Measurements from ENCODE around the gene DES. TPM values are rescaled to one million over a fixed set of nuclear protein-coding genes. Genes with fewer than 3 reads are reported as not detected.

Gene DES
- total RNA-seq, 1 experiment from 2014 or later: 4.2 TPM

- Histone ChIP-seq H3K4me1 (ENCODE audit: control insufficient read depth in 1 of 2, insufficient read depth in 2 of 2, low read length in 2 of 2) (peaks cover 0 to 15% of the 10 kb centered on the region in 2 experiments; a peak in 2 of 4 replicates), H3K4me2 (ENCODE audit: low read length) (no peak overlapping the region; the same call in 1 of the 2 replicates), H3K9me3 (ENCODE audit: control insufficient read depth in 1 of 2, insufficient read depth in 1 of 2, low read depth in 1 of 2, low read length in 2 of 2) (no peaks in the 10 kb centered on the region), H3K27ac (ENCODE audit: low read depth, low read length) (no peak overlapping the region), H4K20me1 (ENCODE audit: insufficient read depth) (no peaks in the 10 kb centered on the region), H3K36me3 (ENCODE audit: control insufficient read depth in 1 of 2, insufficient read depth in 2 of 2, low read length in 2 of 2) (peaks cover 3 to 8% of the 10 kb centered on the region in 2 experiments; a peak in 2 of 4 replicates), H3K9me2 (ENCODE audit: insufficient read depth) (no peaks in the 10 kb centered on the region), H3K9ac (ENCODE audit: low read length) (no peak overlapping the region), H2AFZ (ENCODE audit: low read depth, low read length, poor library complexity, severe bottlenecking) (no peak overlapping the region), H3K79me2 (ENCODE audit: insufficient read depth, low read length) (no peaks in the 10 kb centered on the region), H3K4me3 (replicated peaks in 1 of 2; ENCODE audit: low read depth in 1 of 2, low read length in 2 of 2) (no peak overlapping the region), H3K27me3 (ENCODE audit: insufficient read depth, low read length) (no peaks in the 10 kb centered on the region)
- no peak for DNase-seq (ENCODE audit: low read depth, low spot score)
- ChIA-PET POLR2A (no interaction called here), RAD21 (ENCODE audit: low non-redundant PET in 1 of 2, low total read pairs in 2 of 2, uncharacterized antibody in 2 of 2, unreplicated experiment in 2 of 2) (no interaction called here), CTCF (no interaction called here)
- ATAC-seq: no peak
- BruUV-seq (replicated peaks): no TSS peak
- intact Hi-C loops (cut with micrococcal nuclease): no loop called here
- TF ChIP-seq, protein P1, sequence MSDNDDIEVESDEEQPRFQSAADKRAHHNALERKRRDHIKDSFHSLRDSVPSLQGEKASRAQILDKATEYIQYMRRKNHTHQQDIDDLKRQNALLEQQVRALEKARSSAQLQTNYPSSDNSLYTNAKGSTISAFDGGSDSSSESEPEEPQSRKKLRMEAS (IDR thresholded peaks at IDR 0.05): 0 out of 2 replicates have a peak, but pooled peaks have one; percentile 31
- TF ChIP-seq SP1 (IDR thresholded peaks at IDR 0.05; ENCODE audit: low read depth) (no peak), CTCF (IDR thresholded peaks at IDR 0.05 in 2 of 3, conservative IDR thresholded peaks at IDR 0.05 in 1 of 3; ENCODE audit: borderline replicate concordance in 1 of 3, insufficient read depth in 1 of 3, low read depth in 2 of 3, low read length in 2 of 3) (no peak), ATF3 (IDR thresholded peaks at IDR 0.05) (peak; percentile 27; the same call in 1 of the 2 replicates), EZH2phosphoT487 (IDR thresholded peaks at IDR 0.05; ENCODE audit: borderline replicate concordance) (no peak), TCF7L2 (IDR thresholded peaks at IDR 0.05; ENCODE audit: borderline replicate concordance, extremely low read depth, insufficient read depth, insufficient read length) (no peak), POLR2AphosphoS5 (IDR thresholded peaks at IDR 0.05; ENCODE audit: low read depth, low read length) (no peak), CEBPB (IDR thresholded peaks at IDR 0.05; ENCODE audit: low read depth) (peak; percentile 80), ELF1 (IDR thresholded peaks at IDR 0.05; ENCODE audit: borderline replicate concordance, low read depth) (no peak)
- TF ChIP-seq, protein P2, sequence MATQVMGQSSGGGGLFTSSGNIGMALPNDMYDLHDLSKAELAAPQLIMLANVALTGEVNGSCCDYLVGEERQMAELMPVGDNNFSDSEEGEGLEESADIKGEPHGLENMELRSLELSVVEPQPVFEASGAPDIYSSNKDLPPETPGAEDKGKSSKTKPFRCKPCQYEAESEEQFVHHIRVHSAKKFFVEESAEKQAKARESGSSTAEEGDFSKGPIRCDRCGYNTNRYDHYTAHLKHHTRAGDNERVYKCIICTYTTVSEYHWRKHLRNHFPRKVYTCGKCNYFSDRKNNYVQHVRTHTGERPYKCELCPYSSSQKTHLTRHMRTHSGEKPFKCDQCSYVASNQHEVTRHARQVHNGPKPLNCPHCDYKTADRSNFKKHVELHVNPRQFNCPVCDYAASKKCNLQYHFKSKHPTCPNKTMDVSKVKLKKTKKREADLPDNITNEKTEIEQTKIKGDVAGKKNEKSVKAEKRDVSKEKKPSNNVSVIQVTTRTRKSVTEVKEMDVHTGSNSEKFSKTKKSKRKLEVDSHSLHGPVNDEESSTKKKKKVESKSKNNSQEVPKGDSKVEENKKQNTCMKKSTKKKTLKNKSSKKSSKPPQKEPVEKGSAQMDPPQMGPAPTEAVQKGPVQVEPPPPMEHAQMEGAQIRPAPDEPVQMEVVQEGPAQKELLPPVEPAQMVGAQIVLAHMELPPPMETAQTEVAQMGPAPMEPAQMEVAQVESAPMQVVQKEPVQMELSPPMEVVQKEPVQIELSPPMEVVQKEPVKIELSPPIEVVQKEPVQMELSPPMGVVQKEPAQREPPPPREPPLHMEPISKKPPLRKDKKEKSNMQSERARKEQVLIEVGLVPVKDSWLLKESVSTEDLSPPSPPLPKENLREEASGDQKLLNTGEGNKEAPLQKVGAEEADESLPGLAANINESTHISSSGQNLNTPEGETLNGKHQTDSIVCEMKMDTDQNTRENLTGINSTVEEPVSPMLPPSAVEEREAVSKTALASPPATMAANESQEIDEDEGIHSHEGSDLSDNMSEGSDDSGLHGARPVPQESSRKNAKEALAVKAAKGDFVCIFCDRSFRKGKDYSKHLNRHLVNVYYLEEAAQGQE (IDR thresholded peaks at IDR 0.05; ENCODE audit: low read depth): no peak
Measured at GRCh38 chr2:219369447-219369861, 48.7 kb upstream of the DES start.

All from HCT116 (cell line).